GM12878 (cell line): ENCODE results near the gene FBXL16. TPM values are rescaled to one million over a fixed set of nuclear protein-coding genes. Genes with fewer than 3 reads are reported as not detected.

Experiments
- ATAC-seq: fragments of 200-7000 bp; cut with Tn5 transposase; 3 replicates; pipeline ENCODE4 v1.9.1; 2020; ENCODE audit warnings: mild to moderate bottlenecking, moderate library complexity
- BruUV-seq: library from RNA; stranded (reverse); fragments of 400-500 nt; replicated peaks from 2 replicates; lab custom pipeline; 2021; lab: Mats Ljungman, UMichigan
- CTCF ChIA-PET: fragments of 300-600 bp; sonication (Branson Sonifier 250); formaldehyde crosslinking; extraction: SDS; loops from one replicate; lab custom pipeline; 2021; ENCODE audit warnings: inconsistent platforms; lab: Yijun Ruan, JAX
- POLR2A ChIA-PET: fragments of 350-600 bp; formaldehyde crosslinking; extraction: SDS; loops from one replicate; lab custom pipeline; 2021; ENCODE audit warnings: inconsistent platforms; lab: Charles Lee
- RAD21 ChIA-PET: fragments of 300-600 bp; sonication (Branson Sonifier 250); formaldehyde crosslinking; loops from one replicate; lab custom pipeline; 2023; ENCODE audit warnings: antibody characterized with exemption; ENCODE audit not compliant: unreplicated experiment; lab: Charles Lee
- SMC1A ChIA-PET: fragments of 300-600 bp; sonication (Branson Sonifier 250); formaldehyde crosslinking; loops from one replicate; lab custom pipeline; 2023; ENCODE audit not compliant: unreplicated experiment, uncharacterized antibody; lab: Charles Lee
- DNase-seq: peaks from one replicate; pipeline ENCODE4 v3.0.0-alpha.2; 2011; ENCODE audit warnings: low read depth, low spot score
- FAIRE-seq: peaks from 3 replicates; lab custom pipeline; 2011; peaks lifted over from hg19 to GRCh38; lab: Jason Lieb, UNC
- H2AFZ ChIP-seq: 2 replicates; pipeline ENCODE4 v1.6.0; 2011; ENCODE audit warnings: low read depth, low read length, control low read depth; ENCODE audit not compliant: control insufficient read depth
- H3K27ac ChIP-seq: 2 replicates; pipeline ENCODE4 v1.5.1; 2011; ENCODE audit warnings: control low read depth; ENCODE audit not compliant: control insufficient read depth, insufficient read depth
- H3K27me3 ChIP-seq, 2 experiments: replicated peaks in 1 of 2; 2 replicates each; pipeline versions ENCODE4 v1.6.0 to v1.6.1; 2011; ENCODE audit warnings: low read length in 1 of 2; ENCODE audit not compliant: control insufficient read depth in 2 of 2, insufficient read depth in 2 of 2
- H3K36me3 ChIP-seq, 2 experiments: 2 replicates each; pipeline ENCODE4 v1.5.1; 2011; ENCODE audit warnings: low read length in 1 of 2; ENCODE audit not compliant: control insufficient read depth in 2 of 2, insufficient read depth in 2 of 2
- H3K4me1 ChIP-seq: 2 replicates; pipeline ENCODE4 v1.6.1; 2011; ENCODE audit warnings: mild to moderate bottlenecking, low read length, moderate library complexity, mixed read lengths; ENCODE audit not compliant: control insufficient read depth, insufficient read depth
- H3K4me2 ChIP-seq: 2 replicates; pipeline ENCODE4 v1.6.0; 2011; ENCODE audit warnings: control low read depth; ENCODE audit not compliant: control insufficient read depth, insufficient read depth
- H3K4me3 ChIP-seq: fragments of 200-600 bp; sonication (generic); 2 replicates; pipeline ENCODE4 v1.5.1; 2016
- H3K79me2 ChIP-seq: 2 replicates; pipeline ENCODE4 v1.6.0; 2011; ENCODE audit warnings: low read length; ENCODE audit not compliant: control insufficient read depth, insufficient read depth
- H3K9ac ChIP-seq: 2 replicates; pipeline ENCODE4 v1.8.0; 2011; ENCODE audit warnings: low read length, control low read depth, mixed read lengths; ENCODE audit not compliant: control insufficient read depth, insufficient read depth
- H3K9me3 ChIP-seq: replicated peaks from 3 replicates; pipeline ENCODE4 v1.5.1; 2011; ENCODE audit warnings: mild to moderate bottlenecking, low read length; ENCODE audit not compliant: control insufficient read depth, insufficient read depth
- H4K20me1 ChIP-seq: 2 replicates; pipeline ENCODE4 v1.6.0; 2011; ENCODE audit not compliant: control insufficient read depth, insufficient read depth
- CBX5 ChIP-seq: sonication (generic); IDR thresholded peaks from 2 replicates; pipeline ENCODE4 v1.6.1; 2016; ENCODE audit warnings: low read depth, moderate library complexity, mild to moderate bottlenecking, inconsistent platforms
- DPF2 ChIP-seq: fragments of 450-650 bp; IDR thresholded peaks from 2 replicates; pipeline ENCODE4 v1.6.1; 2017; ENCODE audit warnings: mild to moderate bottlenecking
- IKZF1 ChIP-seq: fragments of 450-650 bp; conservative IDR thresholded peaks from 2 replicates; pipeline ENCODE4 v1.6.1; 2017; ENCODE audit warnings: antibody characterized with exemption, mild to moderate bottlenecking
- IRF5 ChIP-seq: fragments of 450-650 bp; IDR thresholded peaks from 2 replicates; pipeline ENCODE4 v1.6.1; 2017; ENCODE audit warnings: borderline replicate concordance
- NR2C1 ChIP-seq: fragments of 450-650 bp; IDR thresholded peaks from 2 replicates; pipeline ENCODE4 v1.6.1; 2017; ENCODE audit warnings: antibody characterized with exemption, mild to moderate bottlenecking, moderate library complexity
- NR2F1 ChIP-seq: fragments of 450-650 bp; conservative IDR thresholded peaks from 2 replicates; pipeline ENCODE4 v1.6.1; 2017; ENCODE audit warnings: mild to moderate bottlenecking
- PAX5 ChIP-seq: IDR thresholded peaks from 2 replicates; pipeline ENCODE4 v1.6.1; 2011; ENCODE audit warnings: low read depth, low read length, borderline replicate concordance
- PKNOX1 ChIP-seq: fragments of 450-650 bp; IDR thresholded peaks from 2 replicates; pipeline ENCODE4 v1.6.1; 2016; ENCODE audit warnings: mild to moderate bottlenecking
- RELB ChIP-seq: fragments of 450-650 bp; IDR thresholded peaks from 2 replicates; pipeline ENCODE4 v1.6.1; 2017; ENCODE audit warnings: low read depth, mild to moderate bottlenecking, moderate library complexity
- SUZ12 ChIP-seq: fragments of 200-600 bp; sonication (generic); IDR thresholded peaks from one replicate; pipeline ENCODE4 v1.6.1; 2018; ENCODE audit warnings: antibody characterized with exemption, mild to moderate bottlenecking; ENCODE audit not compliant: unreplicated experiment
- WGBS: methylation state at CpG from one replicate; pipeline ENCODE4 v1.1.6; 2016; ENCODE audit warnings: low lambda C conversion rate; ENCODE audit not compliant: insufficient replicate concordance, insufficient coverage; ENCODE audit errors: missing lambda C conversion rate; 5-methylcytosine and 5-hydroxymethylcytosine counted together
- in situ Hi-C: fragments of 300-500 bp; cut with MboI; formaldehyde crosslinking; loops from 9 replicates; pipeline ENCODE4 v1.14.3; 2018; ENCODE audit warnings: mixed read lengths
- intact Hi-C: fragments of 100-400 bp; cut with micrococcal nuclease; formaldehyde crosslinking; loops from one replicate; pipeline ENCODE4 v1.14.2; 2022; ENCODE audit not compliant: unreplicated experiment
- polyA plus RNA-seq, 11 experiments: library from polyadenylated mRNA; depleted of rRNA in 4 of 11; unstranded in 6 of 11; stranded (reverse) in 5 of 11; fragments of >200 nt; fragmentation: Nextera tagmentation in 4 of 11; fragmentation: Illumina TruSeq in 1 of 11; extraction: Ambion mirVana in 4 of 11; extraction: Trizol in 1 of 11; gene quantifications; 1 replicate in 1 of 11; 2 replicates in 10 of 11; pipeline versions ENCODE4 v1.2.1 to v1.2.3, GENCODE V29; 2011 to 2016; ENCODE audit warnings: inconsistent platforms in 2 of 11, missing spikeins in 2 of 11, low read depth in 1 of 11
- total RNA-seq, 4 experiments: library from RNA; depleted of rRNA in 3 of 4; stranded (reverse); fragments of >200 nt in 3 of 4; fragmentation: Illumina TruSeq in 1 of 4; extraction: Trizol in 1 of 4; gene quantifications; 2 replicates each; pipeline versions ENCODE4 v1.2.1 to v1.2.3, GENCODE V29; 2013 to 2021

The FBXL16 gene
- total and polyA plus RNA-seq, 10 of the 15 experiments (the other 5 are each of a cell fraction or from before 2014, with no cell fraction given), result 0.13 to 1.4 (median 0.24) TPM

GRCh38 chr16:694863-695354 is 10.7 kb downstream of the FBXL16 start (continued):
- TF ChIP-seq IRF5 (no peak), CBX5 (no peak)

GRCh38 chr16:694187-694862 is 11.3 kb downstream of the FBXL16 start:
- no peak overlapping the region for H3K4me3 ChIP-seq
- peaks cover 2 to 6% of the 10 kb centered on the region in 2 experiments; a peak in 3 of 4 replicates for H3K27me3 ChIP-seq
- no TSS peak for BruUV-seq
- ChIA-PET RAD21 (no interaction called here), POLR2A (interaction anchor here (0.7 to 2.0 kb wide), 3 partner anchors 21 to 42 kb away, joined by 3 to 7 read pairs (median 4); partner anchors contain the start of genes HAGHL and METRN), CTCF (no interaction called here), SMC1A (no interaction called here)
- H3K79me2 ChIP-seq, result peaks cover 8% of the 10 kb centered on the region
- no peak overlapping the region for H3K27ac ChIP-seq
- no peak for FAIRE-seq
- no peak overlapping the region for H3K9ac ChIP-seq
- peak overlapping the region; percentile 89 for H3K4me2 ChIP-seq
- in situ Hi-C loops, result no loop called here
- intact Hi-C loops, result no loop called here
- 30% methylated on average over 53 of the region's 64 CpGs for WGBS
- TF ChIP-seq SUZ12, result peak; percentile 50
- peak; percentile 59; the same call in 1 of the 2 replicates for TF ChIP-seq DPF2
- no peak for TF ChIP-seq PAX5
- TF ChIP-seq NR2F1, result peak; percentile 74
- TF ChIP-seq PKNOX1, result no peak
- TF ChIP-seq RELB, result no peak
- peak; percentile 24; the same call in 1 of the 2 replicates for TF ChIP-seq NR2C1
- no peak; the same call in 1 of the 2 replicates for TF ChIP-seq IKZF1
- ATAC-seq, result peak; percentile 6; the same call in 1 of the 3 replicates
- no peaks in the 10 kb centered on the region for H4K20me1 ChIP-seq
- no peaks in the 10 kb centered on the region; the same call in 2 of the 3 replicates for H3K9me3 ChIP-seq
- H3K4me1 ChIP-seq, result peaks cover 10% of the 10 kb centered on the region
- H3K36me3 ChIP-seq, result no peaks in the 10 kb centered on the region
- no peak overlapping the region for H2AFZ ChIP-seq
- no peak for DNase-seq
